Epithelial cell of esophagus (primary cell): ENCODE results near the gene NPR2.

Experiments used
- DNase-seq: peaks from one replicate; pipeline ENCODE4 v3.0.0; 2010; ENCODE audit warnings: low read depth
- H3K4me3 ChIP-seq: 2 replicates; pipeline ENCODE4 v1.5.1; 2011; ENCODE audit warnings: mild to moderate bottlenecking, low read length, control low read depth
- CTCF ChIP-seq: IDR thresholded peaks from 2 replicates; pipeline ENCODE4 v1.5.1; 2011; ENCODE audit warnings: low read depth, mild to moderate bottlenecking, low read length, control low read depth, inconsistent platforms; ENCODE audit not compliant: insufficient read depth; ENCODE audit errors: missing control alignments

The NPR2 gene

GRCh38 chr9:35774907-35775635 is 16.3 kb upstream of the NPR2 start:
- H3K4me3 ChIP-seq = no peak overlapping the region
- no peak for DNase-seq
- TF ChIP-seq CTCF = no peak

DNA sequence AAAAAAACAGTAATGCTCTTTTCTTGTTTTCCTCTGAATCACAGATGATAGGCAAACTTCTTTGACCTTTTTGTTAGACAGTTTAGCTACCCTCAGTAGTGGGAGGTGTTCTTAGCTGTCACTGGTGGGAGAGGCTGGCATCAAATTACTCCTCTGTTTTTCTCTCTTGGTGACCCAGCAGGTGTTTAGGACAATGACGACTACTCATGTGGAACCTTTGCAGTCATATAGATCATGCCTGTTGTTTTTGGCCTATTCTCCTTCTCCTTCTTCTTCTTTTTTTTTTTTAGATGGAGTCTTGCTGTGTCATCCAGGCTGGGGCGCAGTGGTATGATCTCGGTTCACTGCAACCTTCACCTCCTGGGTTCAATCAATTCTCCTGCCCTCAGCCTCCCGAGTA is 15.4 kb upstream of the NPR2 start:
- no peak for DNase-seq
- no peak overlapping the region for H3K4me3 ChIP-seq
- no peak for TF ChIP-seq CTCF

- no peak for TF ChIP-seq CTCF
- no peak overlapping the region for H3K4me3 ChIP-seq
- no peak for DNase-seq
These were observed 12.9 kb upstream of the NPR2 start for GRCh38 chr9:35778496-35778895.

- DNase-seq = no peak
- no peak overlapping the region for H3K4me3 ChIP-seq
- no peak for TF ChIP-seq CTCF
These were observed 10.3 kb upstream of the NPR2 start for GRCh38 chr9:35781066-35781465.

DNA sequence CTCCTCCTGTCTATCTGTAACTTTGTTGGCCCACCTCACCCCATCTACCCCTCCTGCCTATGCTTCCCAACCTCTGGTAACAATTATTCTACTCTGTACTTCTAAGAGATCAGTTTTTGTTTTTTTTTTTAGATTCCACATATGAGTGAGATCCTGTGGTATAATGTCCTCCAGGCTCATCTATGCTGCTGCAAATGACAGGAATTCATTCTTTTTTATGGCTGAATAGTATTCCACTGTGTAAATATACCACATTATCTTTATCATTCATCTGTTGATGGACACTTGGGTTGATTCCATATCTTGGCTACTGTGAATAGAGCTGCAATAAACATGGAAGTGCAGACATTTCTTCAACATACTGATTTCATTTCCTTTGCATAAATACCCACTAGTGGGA is 8.0 kb upstream of the NPR2 start:
- H3K4me3 ChIP-seq = no peak overlapping the region
- no peak for DNase-seq
- no peak for TF ChIP-seq CTCF

DNA sequence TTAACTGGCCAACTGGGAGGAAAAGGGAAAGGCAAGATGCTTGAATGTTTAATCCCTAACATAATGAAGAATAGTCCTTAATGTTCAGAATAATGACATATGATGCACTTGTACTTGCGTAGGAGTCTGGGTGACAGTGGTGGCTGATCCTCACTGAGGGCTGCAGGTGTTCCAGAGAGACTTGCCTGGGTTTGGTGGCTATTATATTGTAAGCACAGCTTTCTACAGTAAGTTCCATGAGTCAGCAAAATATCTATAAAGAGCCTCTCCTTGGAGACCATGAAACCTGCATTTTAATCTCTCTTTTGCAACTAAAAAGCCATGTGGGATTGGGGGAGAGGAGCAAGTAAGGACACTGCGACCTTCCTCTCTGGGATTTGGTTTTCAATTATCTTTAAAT is 1.9 kb upstream of the NPR2 start:
- no peak for DNase-seq
- no peak for TF ChIP-seq CTCF
- no peak overlapping the region for H3K4me3 ChIP-seq

DNA sequence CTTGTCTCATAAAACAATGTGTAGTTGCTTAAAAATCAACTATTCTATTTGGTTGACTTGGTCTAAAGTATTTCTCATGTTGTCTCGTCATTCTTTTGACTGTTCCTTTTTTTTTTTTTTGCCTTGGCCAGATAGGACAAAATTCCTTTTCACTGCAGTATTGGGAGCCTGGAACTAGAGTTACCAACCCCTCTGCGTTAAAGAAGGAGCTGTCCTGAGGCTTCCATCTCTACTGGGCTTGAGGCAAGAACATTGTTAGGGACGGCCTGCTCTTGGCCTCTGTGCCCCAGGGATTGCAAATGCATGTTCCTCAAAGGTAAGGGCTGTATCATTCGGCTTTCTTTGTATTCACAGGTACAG is 1.4 kb upstream of the NPR2 start:
- H3K4me3 ChIP-seq = no peak overlapping the region
- TF ChIP-seq CTCF = no peak
- no peak for DNase-seq
